A549 (cell line): ENCODE results near the gene NYAP2.

ENCODE experiments used
- BCL3 ChIP-seq: fragments of >200 bp; sonication (Bioruptor Twin); formaldehyde crosslinking; IDR thresholded peaks from 3 replicates; pipeline ENCODE4 v1.6.1; 2016
- CTCF ChIP-seq: fragments of >200 bp; sonication (Bioruptor Twin); formaldehyde crosslinking; IDR thresholded peaks from 3 replicates; pipeline ENCODE4 v1.5.1; 2016
- EP300 ChIP-seq, 2 experiments: fragments of >200 bp; sonication (Bioruptor Twin); formaldehyde crosslinking; IDR thresholded peaks; 2 replicates in 1 of 2; 3 replicates in 1 of 2; pipeline ENCODE4 v1.6.1; 2016 to 2017
- ESRRA ChIP-seq: fragments of 150-350 bp; IDR thresholded peaks from 2 replicates; pipeline ENCODE4 v1.6.1; 2014; ENCODE audit warnings: mild to moderate bottlenecking, low read length, borderline replicate concordance
- HMGXB4 ChIP-seq: fragments of 250-450 bp; sonication (Bioruptor Pico); IDR thresholded peaks from 2 replicates; pipeline ENCODE4 v1.5.0; 2021; ENCODE audit warnings: mild to moderate bottlenecking, moderate library complexity, borderline replicate concordance
- KDM5A ChIP-seq: fragments of 200-600 bp; sonication (generic); IDR thresholded peaks from 2 replicates; pipeline ENCODE4 v1.6.1; 2016; ENCODE audit warnings: antibody characterized with exemption, mild to moderate bottlenecking
- MYC ChIP-seq: IDR thresholded peaks from 2 replicates; pipeline ENCODE4 v1.6.1; 2012; ENCODE audit warnings: mild to moderate bottlenecking, inconsistent platforms, low read length, improper control_type of control experiment, borderline replicate concordance
- NPAS2 ChIP-seq: fragments of 250-450 bp; sonication (Bioruptor Pico); IDR thresholded peaks from 2 replicates; pipeline ENCODE4 v1.8.0; 2022; ENCODE audit warnings: mild to moderate bottlenecking, moderate library complexity, borderline replicate concordance
- POLR2A ChIP-seq: IDR thresholded peaks from 2 replicates; pipeline ENCODE4 v1.6.1; 2012; ENCODE audit warnings: mild to moderate bottlenecking, low read length
- RCOR1 ChIP-seq: fragments of 150-350 bp; IDR thresholded peaks from 2 replicates; pipeline ENCODE4 v1.6.1; 2014; ENCODE audit warnings: antibody characterized with exemption, low read length, low read depth
- SREBF2 ChIP-seq: fragments of 450-650 bp; IDR thresholded peaks from 2 replicates; pipeline ENCODE4 v1.6.1; 2014; ENCODE audit warnings: mild to moderate bottlenecking, moderate library complexity
- TFCP2L1 ChIP-seq: fragments of 250-450 bp; sonication (Bioruptor Pico); IDR thresholded peaks from 2 replicates; pipeline ENCODE4 v1.5.0; 2021; ENCODE audit warnings: mild to moderate bottlenecking

GRCh38 chr2:225598897-225599296, 199.4 kb downstream of the NYAP2 start:
- TF ChIP-seq CTCF: no peak
- TF ChIP-seq TFCP2L1 (CRISPR knock-in tag): no peak
- TF ChIP-seq KDM5A: no peak
- TF ChIP-seq BCL3: no peak
- TF ChIP-seq EP300 (IDR thresholded peaks at IDR 0.05): no peak
- TF ChIP-seq SREBF2: no peak
- TF ChIP-seq ESRRA: no peak
- TF ChIP-seq HMGXB4 (CRISPR knock-in tag): no peak
- no peak for TF ChIP-seq POLR2A
- TF ChIP-seq RCOR1: no peak
- TF ChIP-seq NPAS2 (CRISPR knock-in tag): no peak
- TF ChIP-seq MYC: no peak
